ENCODE measurements around the gene SEPTIN10. TPM values are rescaled to one million over a fixed set of nuclear protein-coding genes. Genes with fewer than 3 reads are reported as not detected.

SEPTIN10 gene
- polyA plus RNA-seq, 2 donors, result 44.8 to 45.9 TPM

DNA sequence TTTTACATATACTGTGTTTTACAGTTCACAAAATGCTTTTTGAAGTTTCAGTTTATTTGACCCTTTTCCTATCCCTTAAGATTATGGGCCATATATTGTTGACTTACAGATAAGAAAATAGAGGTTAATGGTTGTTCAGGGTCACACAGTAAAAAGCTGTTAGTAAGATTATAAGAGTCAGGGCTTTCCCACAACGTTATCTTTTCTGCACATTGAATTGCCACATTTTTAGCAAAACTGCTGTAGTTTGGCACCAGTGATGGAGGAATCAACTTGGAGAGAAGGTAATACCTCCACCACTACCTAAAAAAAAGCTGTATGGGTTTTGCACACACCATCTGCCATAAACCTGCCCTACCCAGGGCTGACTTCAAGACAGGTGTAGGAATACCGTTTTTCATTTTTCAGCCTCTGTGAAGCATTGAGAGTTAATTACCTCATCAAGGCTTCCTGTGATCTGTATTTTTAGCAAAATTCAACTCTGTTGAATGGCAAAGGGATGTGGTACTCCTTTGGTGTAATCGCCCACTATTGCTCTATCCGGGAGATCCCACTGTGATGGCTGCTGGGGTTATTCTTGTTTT, 5.4 kb upstream of the SEPTIN10 start:
- Histone ChIP-seq H3K27me3 (ENCODE audit: control insufficient read depth in 1 of 2, insufficient read depth in 2 of 2, low read length in 2 of 2) (no peaks in the 10 kb centered on the region), H3K36me3 (ENCODE audit: control insufficient read depth in 2 of 2, insufficient read depth in 2 of 2, low read length in 1 of 2) (peaks cover 0 to 6% of the 10 kb centered on the region in 2 donors), H3K27ac (ENCODE audit: low read depth in 2 of 2, low read length in 1 of 2) (no peak overlapping the region), H3K9me3 (ENCODE audit: control insufficient read depth in 2 of 2, insufficient read depth in 1 of 2, low read depth in 1 of 2, low read length in 1 of 2) (no peaks in the 10 kb centered on the region), H3K4me1 (ENCODE audit: control insufficient read depth in 2 of 2, insufficient read depth in 2 of 2, low read length in 1 of 2) (peaks cover 0 to 3% of the 10 kb centered on the region in 2 donors), H3K4me3 (ENCODE audit: low read depth in 1 of 2, low read length in 2 of 2) (no peak overlapping the region)
- 74 to 80% methylated on average over 4 of the region's 4 CpGs for WGBS, 2 donors

DNA sequence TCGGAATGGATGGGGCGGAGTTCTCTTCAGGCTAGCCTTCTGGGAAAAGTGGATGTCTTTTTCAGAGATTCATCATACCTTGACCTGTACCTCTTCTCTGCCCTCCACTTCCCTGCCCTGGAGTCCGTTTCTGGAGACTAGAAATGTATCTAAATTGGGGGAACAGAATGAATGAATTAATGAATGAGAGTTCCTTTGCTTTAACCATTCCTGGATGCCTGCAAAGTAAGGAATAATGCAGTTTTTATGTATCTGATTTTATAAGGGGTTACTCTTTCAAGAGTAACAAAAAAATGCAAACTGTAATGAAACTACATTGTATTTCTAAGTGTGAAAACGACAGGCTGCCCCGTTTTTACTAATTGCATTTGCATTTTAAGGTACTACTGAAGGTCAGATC, 2.4 kb upstream of the SEPTIN10 start:
- Histone ChIP-seq H3K4me1 (ENCODE audit: control insufficient read depth in 2 of 2, insufficient read depth in 2 of 2, low read length in 1 of 2) (peaks cover 0 to 6% of the 10 kb centered on the region in 2 donors), H3K4me3 (ENCODE audit: low read depth in 1 of 2, low read length in 2 of 2) (peak overlapping the region; percentile 81 to 98)

DNA sequence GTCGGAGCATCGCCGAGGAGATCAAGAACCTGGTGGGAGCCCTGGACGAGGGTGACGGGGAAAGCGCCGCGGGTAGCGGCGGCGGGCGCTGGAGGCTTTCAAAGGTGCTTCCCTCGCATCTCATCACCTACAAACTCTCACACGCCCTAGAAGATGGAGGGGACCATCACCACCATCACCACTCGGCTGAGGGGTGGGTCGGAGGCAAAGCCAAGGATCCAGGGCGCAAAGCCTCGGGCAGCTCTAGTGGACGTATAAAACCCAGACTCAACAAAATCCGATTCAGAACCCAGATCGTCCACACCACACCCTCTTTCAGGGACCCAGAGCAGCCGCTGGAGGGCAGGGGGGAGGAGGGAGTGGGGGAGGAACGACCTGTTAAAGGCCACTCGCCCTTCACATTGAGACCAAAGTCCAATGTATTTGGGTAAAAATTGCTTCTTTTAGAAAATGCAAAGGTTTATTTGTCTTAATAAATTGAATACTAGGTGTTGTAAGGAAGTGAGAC, 1.9 kb upstream of the SEPTIN10 start:
- peak overlapping the region; percentile 81 to 98 for H3K4me3 ChIP-seq (ENCODE audit: low read depth in 1 of 2, low read length in 2 of 2)
- peaks cover 0 to 6% of the 10 kb centered on the region in 2 donors for H3K36me3 ChIP-seq (ENCODE audit: control insufficient read depth in 2 of 2, insufficient read depth in 2 of 2, low read length in 1 of 2)
- no peaks in the 10 kb centered on the region for H3K9me3 ChIP-seq (ENCODE audit: control insufficient read depth in 2 of 2, insufficient read depth in 1 of 2, low read depth in 1 of 2, low read length in 1 of 2)
- WGBS, 2 donors, result 37 to 53% methylated on average over 24 of the region's 24 CpGs
- peaks cover 0 to 6% of the 10 kb centered on the region in 2 donors for H3K4me1 ChIP-seq (ENCODE audit: control insufficient read depth in 2 of 2, insufficient read depth in 2 of 2, low read length in 1 of 2)
- peak overlapping the region; percentile 96 to 100 for H3K27ac ChIP-seq (ENCODE audit: low read depth in 2 of 2, low read length in 1 of 2)
- no peaks in the 10 kb centered on the region for H3K27me3 ChIP-seq (ENCODE audit: control insufficient read depth in 1 of 2, insufficient read depth in 2 of 2, low read length in 2 of 2)

More for the DNA sequence above, 2.4 kb upstream of the SEPTIN10 start:
- Histone ChIP-seq H3K9me3 (ENCODE audit: control insufficient read depth in 2 of 2, insufficient read depth in 1 of 2, low read depth in 1 of 2, low read length in 1 of 2) (no peaks in the 10 kb centered on the region), H3K36me3 (ENCODE audit: control insufficient read depth in 2 of 2, insufficient read depth in 2 of 2, low read length in 1 of 2) (peaks cover 0 to 6% of the 10 kb centered on the region in 2 donors), H3K27ac (ENCODE audit: low read depth in 2 of 2, low read length in 1 of 2) (peak overlapping the region in 1 of 2 donors; percentile 36), H3K27me3 (ENCODE audit: control insufficient read depth in 1 of 2, insufficient read depth in 2 of 2, low read length in 2 of 2) (no peaks in the 10 kb centered on the region)
- WGBS, 2 donors, result 46 to 57% methylated on average over 5 of the region's 5 CpGs

DNA sequence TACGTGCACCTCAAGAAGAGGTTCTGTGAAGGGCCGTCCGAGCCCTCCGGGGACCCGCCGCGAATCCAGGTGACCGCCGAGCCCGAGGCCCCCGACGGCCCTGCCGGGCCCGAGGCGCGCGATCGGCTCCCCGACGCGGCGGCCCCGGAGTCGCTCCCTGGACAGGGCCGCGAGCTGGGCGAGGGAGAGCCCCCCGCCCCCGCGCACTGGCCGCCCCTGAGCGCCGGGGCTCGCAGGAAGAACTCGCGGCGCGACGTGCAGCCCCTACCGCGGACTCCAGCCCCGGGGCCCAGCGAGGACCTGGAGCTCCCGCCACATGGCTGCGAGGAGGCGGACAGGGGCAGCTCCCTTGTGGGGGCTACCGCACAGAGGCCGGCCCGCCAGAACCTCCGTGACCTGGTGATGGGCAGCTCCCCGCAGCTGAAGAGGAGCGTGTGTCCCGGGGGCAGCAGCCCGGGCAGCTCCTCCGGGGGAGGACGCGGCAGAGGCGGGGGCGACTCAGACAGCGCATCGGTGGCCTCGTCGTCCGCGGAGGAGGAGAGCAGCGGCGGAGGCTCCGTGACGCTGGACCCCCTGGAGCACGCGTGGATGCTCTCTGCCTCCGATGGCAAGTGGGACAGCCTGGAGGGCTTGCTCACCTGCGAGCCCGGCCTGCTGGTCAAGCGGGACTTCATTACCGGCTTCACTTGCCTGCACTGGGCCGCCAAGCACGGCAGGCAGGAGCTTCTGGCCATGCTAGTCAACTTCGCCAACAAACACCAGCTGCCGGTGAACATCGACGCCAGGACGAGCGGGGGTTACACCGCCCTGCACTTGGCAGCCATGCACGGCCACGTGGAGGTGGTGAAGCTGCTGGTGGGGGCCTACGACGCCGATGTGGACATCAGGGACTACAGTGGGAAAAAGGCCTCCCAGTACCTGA, 1.2 kb upstream of the SEPTIN10 start:
- WGBS, 2 donors, result 8 to 9% methylated on average over 70 to 90 of the region's 90 CpGs
- no peaks in the 10 kb centered on the region for H3K9me3 ChIP-seq (ENCODE audit: control insufficient read depth in 2 of 2, insufficient read depth in 1 of 2, low read depth in 1 of 2, low read length in 1 of 2)
- H3K27me3 ChIP-seq (ENCODE audit: control insufficient read depth in 1 of 2, insufficient read depth in 2 of 2, low read length in 2 of 2), result no peaks in the 10 kb centered on the region
- H3K36me3 ChIP-seq (ENCODE audit: control insufficient read depth in 2 of 2, insufficient read depth in 2 of 2, low read length in 1 of 2), result peaks cover 0 to 6% of the 10 kb centered on the region in 2 donors
- H3K4me1 ChIP-seq (ENCODE audit: control insufficient read depth in 2 of 2, insufficient read depth in 2 of 2, low read length in 1 of 2), result peaks cover 0 to 6% of the 10 kb centered on the region in 2 donors
- peak overlapping the region; percentile 96 to 100 for H3K27ac ChIP-seq (ENCODE audit: low read depth in 2 of 2, low read length in 1 of 2)
- H3K4me3 ChIP-seq (ENCODE audit: low read depth in 1 of 2, low read length in 2 of 2), result peak overlapping the region; percentile 81 to 98

DNA sequence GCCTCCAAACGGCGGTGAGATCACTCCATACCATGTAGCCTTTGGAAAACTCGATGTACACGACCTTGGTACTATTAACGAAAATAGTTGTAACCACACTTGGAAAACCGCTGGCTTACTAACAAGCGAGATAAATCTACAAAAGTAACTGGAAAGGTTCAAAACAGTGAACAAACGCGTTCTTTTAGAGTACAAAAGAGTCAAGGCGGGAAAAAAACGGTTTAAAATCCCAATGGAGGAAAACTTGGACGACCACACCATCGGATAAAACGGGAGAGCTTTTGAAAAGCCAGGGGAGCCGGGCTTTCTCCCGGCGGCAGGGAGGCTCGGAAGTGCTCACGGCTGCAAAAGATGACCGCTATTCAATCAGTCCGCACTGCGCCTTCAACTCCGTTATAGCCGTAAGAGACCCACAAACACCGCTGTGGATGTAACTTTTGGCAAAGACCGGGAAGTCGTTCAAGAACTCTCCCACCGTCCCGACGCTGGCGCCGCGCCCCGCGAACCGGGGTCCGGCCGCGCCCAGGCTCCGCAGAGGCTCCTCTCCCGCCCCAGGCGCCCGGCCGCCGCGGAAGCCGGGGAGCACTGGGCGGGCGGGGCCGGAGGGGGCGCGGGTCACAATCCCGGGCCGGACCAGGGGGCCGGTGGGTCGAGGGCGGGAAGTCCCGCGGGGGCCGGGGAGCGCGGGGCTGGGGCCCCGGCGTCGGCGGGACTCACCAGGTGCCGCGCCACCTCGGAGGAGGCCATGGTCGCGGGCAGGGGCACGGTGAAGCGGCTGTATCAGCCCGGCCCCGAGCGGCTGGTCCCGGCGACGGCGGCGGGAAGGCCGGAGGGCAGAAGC, 465 bp downstream of the SEPTIN10 start:
- WGBS, 2 donors, result 1 to 2% methylated on average over 80 to 82 of the region's 82 CpGs
- Histone ChIP-seq H3K36me3 (ENCODE audit: control insufficient read depth in 2 of 2, insufficient read depth in 2 of 2, low read length in 1 of 2) (peaks cover 0 to 6% of the 10 kb centered on the region in 2 donors), H3K27me3 (ENCODE audit: control insufficient read depth in 1 of 2, insufficient read depth in 2 of 2, low read length in 2 of 2) (no peaks in the 10 kb centered on the region), H3K4me3 (ENCODE audit: low read depth in 1 of 2, low read length in 2 of 2) (peak overlapping the region; percentile 77 to 81), H3K9me3 (ENCODE audit: control insufficient read depth in 2 of 2, insufficient read depth in 1 of 2, low read depth in 1 of 2, low read length in 1 of 2) (no peaks in the 10 kb centered on the region), H3K27ac (ENCODE audit: low read depth in 2 of 2, low read length in 1 of 2) (peak overlapping the region; percentile 99 to 100), H3K4me1 (ENCODE audit: control insufficient read depth in 2 of 2, insufficient read depth in 2 of 2, low read length in 1 of 2) (peaks cover 0 to 6% of the 10 kb centered on the region in 2 donors)

DNA sequence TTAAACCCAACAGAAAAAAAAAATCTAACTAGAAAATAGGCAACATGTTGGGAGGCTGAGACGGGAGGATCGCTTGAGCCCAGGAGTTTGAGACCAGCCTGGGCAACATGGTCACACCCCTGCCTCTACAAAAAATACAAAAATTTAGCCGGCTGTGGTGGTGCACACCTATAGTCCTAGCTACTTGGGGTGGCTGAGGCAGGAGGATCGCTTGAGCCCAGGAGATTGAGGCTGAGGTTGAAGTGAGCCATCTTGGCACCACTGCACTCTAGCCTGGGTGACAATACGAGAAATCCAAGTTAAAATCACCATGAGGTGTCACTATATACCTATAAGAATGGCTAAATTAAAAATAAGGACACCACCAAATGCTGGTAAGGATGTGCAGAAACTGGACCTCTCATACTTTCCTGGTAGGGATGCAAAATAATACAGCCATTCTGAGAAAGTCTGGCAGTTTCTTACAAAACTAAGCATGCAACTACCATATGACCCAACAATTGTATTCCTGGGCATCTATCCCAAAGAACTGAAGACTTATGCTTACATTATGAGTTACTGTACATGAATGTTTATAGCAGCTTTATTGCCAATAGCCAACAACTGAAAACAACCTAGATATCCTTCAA, 2.2 kb downstream of the SEPTIN10 start:
- peak overlapping the region; percentile 6 to 41 for H3K27ac ChIP-seq (ENCODE audit: low read depth in 2 of 2, low read length in 1 of 2)
- no peaks in the 10 kb centered on the region for H3K27me3 ChIP-seq (ENCODE audit: control insufficient read depth in 1 of 2, insufficient read depth in 2 of 2, low read length in 2 of 2)
- no peaks in the 10 kb centered on the region for H3K9me3 ChIP-seq (ENCODE audit: control insufficient read depth in 2 of 2, insufficient read depth in 1 of 2, low read depth in 1 of 2, low read length in 1 of 2)
- H3K4me3 ChIP-seq (ENCODE audit: low read depth in 1 of 2, low read length in 2 of 2), result peak overlapping the region in 1 of 2 donors; percentile 81
- peaks cover 0 to 6% of the 10 kb centered on the region in 2 donors for H3K4me1 ChIP-seq (ENCODE audit: control insufficient read depth in 2 of 2, insufficient read depth in 2 of 2, low read length in 1 of 2)
- 73 to 74% methylated on average over 5 of the region's 5 CpGs for WGBS, 2 donors
- H3K36me3 ChIP-seq (ENCODE audit: control insufficient read depth in 2 of 2, insufficient read depth in 2 of 2, low read length in 1 of 2), result peaks cover 0 to 6% of the 10 kb centered on the region in 2 donors

DNA sequence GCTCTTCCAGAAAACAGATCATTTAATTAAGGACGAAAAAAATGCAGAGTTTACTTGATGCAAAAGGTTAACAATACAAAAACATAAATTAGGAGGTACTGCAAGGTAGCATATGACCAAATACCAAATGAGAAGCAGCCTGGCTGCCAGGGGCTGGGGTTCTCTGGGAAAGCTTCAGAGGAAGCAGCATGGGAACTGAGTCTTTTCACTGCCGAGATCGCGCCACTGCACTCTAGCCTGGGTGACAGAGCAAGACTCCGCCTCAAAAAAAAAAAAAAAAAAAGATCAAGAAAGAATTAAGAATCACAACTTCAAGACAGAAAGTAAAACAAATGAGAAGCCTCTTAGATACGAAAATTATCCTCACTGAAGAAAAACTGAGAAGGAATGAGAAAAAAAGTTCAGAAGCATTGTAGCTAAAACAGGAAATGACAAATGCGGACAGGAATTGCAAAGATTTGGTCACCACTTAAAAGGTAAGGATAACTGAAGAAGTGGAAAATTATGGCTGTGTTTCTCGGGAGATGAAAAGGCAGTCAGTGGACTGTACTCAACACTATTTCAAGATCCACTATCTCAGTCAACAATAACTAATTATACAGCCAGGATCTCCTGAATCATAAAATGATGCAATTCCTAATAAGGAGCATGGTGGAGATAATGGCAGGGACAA, 4.3 kb downstream of the SEPTIN10 start:
- H3K4me1 ChIP-seq (ENCODE audit: control insufficient read depth in 2 of 2, insufficient read depth in 2 of 2, low read length in 1 of 2), result peaks cover 0 to 3% of the 10 kb centered on the region in 2 donors
- no peaks in the 10 kb centered on the region for H3K27me3 ChIP-seq (ENCODE audit: control insufficient read depth in 1 of 2, insufficient read depth in 2 of 2, low read length in 2 of 2)
- H3K27ac ChIP-seq (ENCODE audit: low read depth in 2 of 2, low read length in 1 of 2), result peak overlapping the region in 1 of 2 donors; percentile 71
- H3K9me3 ChIP-seq (ENCODE audit: control insufficient read depth in 2 of 2, insufficient read depth in 1 of 2, low read depth in 1 of 2, low read length in 1 of 2), result no peaks in the 10 kb centered on the region
- H3K4me3 ChIP-seq (ENCODE audit: low read depth in 1 of 2, low read length in 2 of 2), result peak overlapping the region in 1 of 2 donors; percentile 7
- H3K36me3 ChIP-seq (ENCODE audit: control insufficient read depth in 2 of 2, insufficient read depth in 2 of 2, low read length in 1 of 2), result no peaks in the 10 kb centered on the region
- WGBS, 2 donors, result 35 to 42% methylated on average over 8 of the region's 8 CpGs

DNA sequence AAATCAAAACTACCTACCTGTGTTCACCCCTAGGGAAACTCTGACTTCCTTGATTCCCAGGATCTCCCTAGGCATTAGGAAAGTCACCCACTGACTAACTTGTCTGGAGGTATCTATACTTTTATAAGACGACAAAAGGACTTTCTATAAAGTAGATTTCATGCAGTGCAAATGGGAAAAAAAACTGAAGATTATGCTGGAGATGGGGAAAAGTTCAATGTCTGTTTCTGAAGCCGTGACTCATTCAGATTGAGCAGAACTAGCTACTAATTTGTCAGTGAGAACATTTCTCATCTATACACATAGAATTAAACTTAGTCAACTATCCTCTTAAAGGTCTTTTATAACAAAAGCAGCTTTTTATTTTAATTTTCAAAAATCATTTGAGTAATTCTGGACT, 6.0 kb downstream of the SEPTIN10 start:
- Histone ChIP-seq H3K36me3 (ENCODE audit: control insufficient read depth in 2 of 2, insufficient read depth in 2 of 2, low read length in 1 of 2) (no peaks in the 10 kb centered on the region), H3K9me3 (ENCODE audit: control insufficient read depth in 2 of 2, insufficient read depth in 1 of 2, low read depth in 1 of 2, low read length in 1 of 2) (no peaks in the 10 kb centered on the region), H3K4me3 (ENCODE audit: low read depth in 1 of 2, low read length in 2 of 2) (no peak overlapping the region), H3K4me1 (ENCODE audit: control insufficient read depth in 2 of 2, insufficient read depth in 2 of 2, low read length in 1 of 2) (peaks cover 0 to 3% of the 10 kb centered on the region in 2 donors), H3K27ac (ENCODE audit: low read depth in 2 of 2, low read length in 1 of 2) (peak overlapping the region in 1 of 2 donors; percentile 30), H3K27me3 (ENCODE audit: control insufficient read depth in 1 of 2, insufficient read depth in 2 of 2, low read length in 2 of 2) (no peaks in the 10 kb centered on the region)
- WGBS, 2 donors, result 46 to 56% methylated on average over 2 of the region's 2 CpGs
